ENCODE results near the gene GGPS1. TPM values are rescaled to one million over a fixed set of nuclear protein-coding genes. Genes with fewer than 3 reads are reported as not detected.

Gene GGPS1
- total RNA-seq, 2 experiments from 2014 or later = 27.2 to 27.6 TPM

- H3K27me3 Mint-ChIP-seq = no peaks in the 10 kb centered on the region
- H3K4me1 Mint-ChIP-seq = peaks cover 61% of the 10 kb centered on the region
- POLR2A ChIA-PET = interaction anchor here (0.9 kb wide), 1 partner anchor 9 kb away, joined by 3 read pairs; no protein-coding TSS in a partner anchor
- no peak for DNase-seq
- peaks cover 21% of the 10 kb centered on the region for H3K36me3 Mint-ChIP-seq (ENCODE audit: low read depth)
- no peaks in the 10 kb centered on the region for H3K9me3 Mint-ChIP-seq
- peak overlapping the region; percentile 25 for H3K4me3 Mint-ChIP-seq
- CTCF ChIA-PET = interaction anchor here (1.1 to 2.0 kb wide), 3 partner anchors 10 to 53 kb away, joined by 3 to 5 read pairs (median 3); partner anchors contain the start of gene TBCE
- peak overlapping the region; percentile 27 for H3K27ac Mint-ChIP-seq
Observed at GRCh38 chr1:235313931-235314678, 14.3 kb upstream of the GGPS1 start.

GRCh38 chr1:235315173-235315572 is 13.2 kb upstream of the GGPS1 start:
- Mint-ChIP-seq H3K27me3 (no peaks in the 10 kb centered on the region), H3K27ac (no peak overlapping the region), H3K4me3 (no peak overlapping the region), H3K36me3 (ENCODE audit: low read depth) (peaks cover 24% of the 10 kb centered on the region), H3K9me3 (no peaks in the 10 kb centered on the region), H3K4me1 (peaks cover 66% of the 10 kb centered on the region)
- no peak for DNase-seq
- ChIA-PET POLR2A (interaction anchor here (0.6 to 0.9 kb wide), 2 partner anchors 10 to 184 kb away, joined by 3 to 4 read pairs; no protein-coding TSS in a partner anchor), CTCF (interaction anchor here (0.8 to 2.0 kb wide), 3 partner anchors 9 to 25 kb away, joined by 3 to 5 read pairs (median 3); no protein-coding TSS in a partner anchor)

- CTCF ChIA-PET = interaction anchor here (0.8 to 1.3 kb wide), 2 partner anchors 17 to 25 kb away, joined by 3 read pairs; no protein-coding TSS in a partner anchor
- H3K36me3 Mint-ChIP-seq (ENCODE audit: low read depth) = peaks cover 27% of the 10 kb centered on the region
- no peaks in the 10 kb centered on the region for H3K9me3 Mint-ChIP-seq
- H3K27me3 Mint-ChIP-seq = no peaks in the 10 kb centered on the region
- H3K4me3 Mint-ChIP-seq = no peak overlapping the region
- no peak overlapping the region for H3K27ac Mint-ChIP-seq
- H3K4me1 Mint-ChIP-seq = peaks cover 67% of the 10 kb centered on the region
- POLR2A ChIA-PET = no interaction called here
- DNase-seq = no peak
Observed at GRCh38 chr1:235315735-235316134, 12.6 kb upstream of the GGPS1 start.

GRCh38 chr1:235317168-235317567 is 11.2 kb upstream of the GGPS1 start:
- DNase-seq = no peak
- no peaks in the 10 kb centered on the region for H3K27me3 Mint-ChIP-seq
- no peaks in the 10 kb centered on the region for H3K9me3 Mint-ChIP-seq
- H3K4me3 Mint-ChIP-seq = no peak overlapping the region
- H3K36me3 Mint-ChIP-seq (ENCODE audit: low read depth) = peaks cover 34% of the 10 kb centered on the region
- CTCF ChIA-PET = interaction anchor here (0.6 to 1.0 kb wide), 3 partner anchors 12 to 50 kb away, joined by 3 read pairs; no protein-coding TSS in a partner anchor
- H3K4me1 Mint-ChIP-seq = peaks cover 69% of the 10 kb centered on the region
- H3K27ac Mint-ChIP-seq = no peak overlapping the region
- POLR2A ChIA-PET = no interaction called here

- H3K36me3 Mint-ChIP-seq (ENCODE audit: low read depth) = peaks cover 43% of the 10 kb centered on the region
- peaks cover 60% of the 10 kb centered on the region for H3K4me1 Mint-ChIP-seq
- CTCF ChIA-PET = no interaction called here
- H3K27me3 Mint-ChIP-seq = no peaks in the 10 kb centered on the region
- POLR2A ChIA-PET = no interaction called here
- peak overlapping the region; percentile 39 for H3K27ac Mint-ChIP-seq
- no peak overlapping the region for H3K4me3 Mint-ChIP-seq
- H3K9me3 Mint-ChIP-seq = no peaks in the 10 kb centered on the region
- no peak for DNase-seq
Observed at GRCh38 chr1:235319255-235319654, 9.1 kb upstream of the GGPS1 start.

GRCh38 chr1:235320521-235321179 is 7.7 kb upstream of the GGPS1 start:
- Mint-ChIP-seq H3K9me3 (no peaks in the 10 kb centered on the region), H3K27ac (peak overlapping the region; percentile 41), H3K36me3 (ENCODE audit: low read depth) (peaks cover 44% of the 10 kb centered on the region), H3K4me1 (peaks cover 61% of the 10 kb centered on the region), H3K4me3 (no peak overlapping the region), H3K27me3 (no peaks in the 10 kb centered on the region)
- ChIA-PET POLR2A (interaction anchor here (0.6 kb wide), 1 partner anchor 10 kb away, joined by 3 read pairs; no protein-coding TSS in a partner anchor), CTCF (interaction anchor here (1.3 to 2.2 kb wide), 2 partner anchors 10 to 40 kb away, joined by 3 to 6 read pairs; no protein-coding TSS in a partner anchor)
- no peak for DNase-seq

GRCh38 chr1:235324296-235324695 is 4.1 kb upstream of the GGPS1 start:
- H3K4me1 Mint-ChIP-seq = peaks cover 48% of the 10 kb centered on the region
- H3K27ac Mint-ChIP-seq = peak overlapping the region; percentile 75
- ChIA-PET CTCF (interaction anchor here (0.8 to 1.5 kb wide), 5 partner anchors 10 to 180 kb away, joined by 3 to 5 read pairs (median 3); partner anchors contain the start of gene B3GALNT2), POLR2A (no interaction called here)
- no peaks in the 10 kb centered on the region for H3K9me3 Mint-ChIP-seq
- DNase-seq = no peak
- peak overlapping the region; percentile 88 for H3K4me3 Mint-ChIP-seq
- no peaks in the 10 kb centered on the region for H3K27me3 Mint-ChIP-seq
- peaks cover 41% of the 10 kb centered on the region for H3K36me3 Mint-ChIP-seq (ENCODE audit: low read depth)

GRCh38 chr1:235325139-235325538 is 3.2 kb upstream of the GGPS1 start:
- DNase-seq = no peak
- ChIA-PET POLR2A (no interaction called here), CTCF (interaction anchor here (1.4 to 1.5 kb wide), 2 partner anchors 18 to 179 kb away, joined by 3 to 5 read pairs; partner anchors contain the start of gene B3GALNT2)
- Mint-ChIP-seq H3K4me1 (peaks cover 45% of the 10 kb centered on the region), H3K4me3 (peak overlapping the region; percentile 88), H3K27me3 (no peaks in the 10 kb centered on the region), H3K36me3 (ENCODE audit: low read depth) (peaks cover 38% of the 10 kb centered on the region), H3K9me3 (no peaks in the 10 kb centered on the region), H3K27ac (peak overlapping the region; percentile 62)

- peaks cover 38% of the 10 kb centered on the region for H3K4me1 Mint-ChIP-seq
- peaks cover 37% of the 10 kb centered on the region for H3K36me3 Mint-ChIP-seq (ENCODE audit: low read depth)
- CTCF ChIA-PET = interaction anchor here (1.5 kb wide), 1 partner anchor 18 kb away, joined by 5 read pairs; no protein-coding TSS in a partner anchor
- no peak for DNase-seq
- peak overlapping the region; percentile 62 for H3K27ac Mint-ChIP-seq
- POLR2A ChIA-PET = no interaction called here
- no peaks in the 10 kb centered on the region for H3K27me3 Mint-ChIP-seq
- H3K9me3 Mint-ChIP-seq = no peaks in the 10 kb centered on the region
- peak overlapping the region; percentile 88 for H3K4me3 Mint-ChIP-seq
Observed at GRCh38 chr1:235325854-235326253, 2.5 kb upstream of the GGPS1 start.

- DNase-seq = peak; percentile 70
- no peaks in the 10 kb centered on the region for H3K9me3 Mint-ChIP-seq
- peak overlapping the region; percentile 93 for H3K27ac Mint-ChIP-seq
- no peaks in the 10 kb centered on the region for H3K27me3 Mint-ChIP-seq
- H3K36me3 Mint-ChIP-seq (ENCODE audit: low read depth) = peaks cover 36% of the 10 kb centered on the region
- H3K4me3 Mint-ChIP-seq = peak overlapping the region; percentile 88
- CTCF ChIA-PET = interaction anchor here (0.5 kb wide), 1 partner anchor 119 kb away, joined by 4 read pairs; no protein-coding TSS in a partner anchor
- POLR2A ChIA-PET = no interaction called here
- H3K4me1 Mint-ChIP-seq = peaks cover 32% of the 10 kb centered on the region
Observed at GRCh38 chr1:235326719-235327558, 1.4 kb upstream of the GGPS1 start.

- Mint-ChIP-seq H3K4me3 (peak within 1 kb of the TSS; percentile 88), H3K27ac (peak within 1 kb of the TSS; percentile 93), H3K9me3 (no peaks in the 10 kb centered on the region), H3K36me3 (ENCODE audit: low read depth) (peaks cover 31% of the 10 kb centered on the region), H3K4me1 (peaks cover 31% of the 10 kb centered on the region), H3K27me3 (no peaks in the 10 kb centered on the region)
- ChIA-PET CTCF (interaction anchor here (1.4 to 1.8 kb wide), 2 partner anchors 16 to 28 kb away, joined by 3 to 5 read pairs; no protein-coding TSS in a partner anchor), POLR2A (interaction anchor here (0.5 kb wide), 1 partner anchor 97 kb away, joined by 8 read pairs; no protein-coding TSS in a partner anchor)
- DNase-seq = no peak
Observed at GRCh38 chr1:235327559-235328270, 655 bp upstream of the GGPS1 start, which contains the start of gene ARID4B. Gene ARID4B (minus strand): TSS chr1:235328179. CDS start chr1:235326919, 1,260 bp downstream.
